ENCODE data around the gene KIRREL1.
A peak's percentile ranks its signal among the peaks of the same experiment; 100 is the strongest.
"Not testable (repeated sequence)": the region's sequence is repeated elsewhere in the genome, so short reads cannot be mapped to it uniquely, and the experiment has no call there.

KIRREL1 gene

DNA sequence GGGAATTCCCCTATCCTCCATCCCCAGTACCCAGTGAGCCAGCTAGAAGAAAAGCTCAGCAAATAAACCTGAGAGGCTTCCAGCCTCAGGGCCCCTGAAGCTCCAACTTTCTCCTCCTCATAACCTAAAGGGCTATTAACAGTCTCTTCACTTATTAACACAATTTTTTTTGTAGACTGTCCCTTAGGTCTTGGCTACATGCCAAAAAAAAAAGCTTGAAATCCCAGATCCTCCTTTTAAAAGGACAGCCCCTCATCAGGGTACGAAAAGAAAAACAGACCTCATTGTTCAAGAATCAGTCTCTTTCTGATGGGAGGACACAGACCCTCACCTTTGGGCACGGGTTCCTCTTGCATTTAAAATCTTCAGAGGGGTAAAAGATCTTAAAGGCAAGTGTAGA, 114.5 kb downstream of the KIRREL1 start:
- no peak for DNase-seq

DNA sequence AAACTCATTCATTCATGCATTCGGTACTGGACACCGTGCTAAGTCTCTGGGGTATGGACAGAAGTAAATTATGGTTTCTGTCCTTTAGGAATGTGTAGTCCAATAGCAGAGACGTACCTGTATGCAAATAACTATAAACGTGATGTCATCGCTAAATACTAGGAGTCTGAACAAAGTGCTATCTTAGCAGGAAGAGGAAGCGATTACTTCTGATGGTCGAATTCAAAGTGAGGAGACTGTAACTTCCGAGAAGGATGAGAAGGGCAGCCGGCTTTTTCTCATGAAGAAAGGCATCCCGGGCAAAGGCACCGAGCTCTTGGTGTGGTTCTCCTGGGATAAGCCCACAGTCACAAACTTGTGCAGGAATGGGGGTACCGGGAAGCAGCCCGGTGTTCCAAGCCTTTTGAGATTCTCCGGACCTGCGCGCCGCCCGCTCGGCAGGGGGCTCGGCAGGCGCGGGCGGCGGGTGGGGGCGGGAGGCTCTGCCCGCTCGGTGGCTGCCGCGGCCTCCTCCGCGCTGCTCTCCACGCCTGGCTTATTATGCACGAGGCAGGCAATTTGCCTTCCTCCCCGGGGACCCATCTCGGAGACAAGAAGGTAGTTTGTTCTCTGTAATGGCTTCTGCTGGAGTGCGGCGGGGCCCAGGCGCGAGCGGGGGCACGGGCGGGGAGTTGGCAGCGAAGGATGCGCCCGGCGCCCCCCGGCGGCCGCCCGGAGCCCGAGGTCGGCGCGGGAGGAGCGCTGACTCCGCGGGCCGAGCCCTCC, 119.7 kb downstream of the KIRREL1 start:
- peak; percentile 50 to 95 for DNase-seq

DNA sequence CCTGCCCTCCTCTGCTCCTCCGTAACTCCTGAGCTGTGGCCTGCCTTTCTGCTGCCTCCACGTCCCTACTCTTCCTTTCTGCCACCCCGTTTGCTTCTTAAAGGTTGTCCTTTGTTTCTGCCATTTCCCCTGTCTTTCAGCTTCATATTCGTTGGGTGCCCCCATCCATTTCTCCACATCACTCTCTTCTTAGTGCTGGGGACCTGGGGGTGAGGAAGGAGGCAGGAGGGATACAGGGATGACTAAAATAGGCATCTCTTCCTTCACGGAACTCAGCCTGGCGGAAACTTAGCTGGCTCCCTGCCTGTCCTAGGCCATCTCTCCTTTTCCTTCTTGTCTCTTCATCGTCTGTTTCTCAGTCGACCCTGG, 120.3 kb downstream of the KIRREL1 start:
- DNase-seq = no peak

DNA sequence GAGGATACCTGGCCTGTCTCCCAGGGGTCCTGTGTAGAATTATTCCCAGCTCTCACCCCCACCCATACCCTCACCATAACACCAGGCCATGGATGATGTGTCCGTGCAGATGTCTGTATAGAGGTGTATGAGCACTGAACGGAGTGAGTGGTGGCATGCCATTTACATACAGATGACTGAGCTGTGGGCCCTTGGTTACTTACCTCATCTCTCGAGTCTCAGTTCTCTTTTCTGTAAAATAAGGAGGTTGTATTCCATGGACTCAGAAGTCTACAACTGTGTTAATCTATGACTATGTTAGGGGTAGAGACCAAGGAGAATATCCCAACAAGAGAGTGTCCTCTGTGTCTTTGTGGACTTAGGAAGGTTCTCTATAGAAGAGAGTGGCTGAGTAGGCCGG, 121.7 kb downstream of the KIRREL1 start:
- DNase-seq = no peak

DNA sequence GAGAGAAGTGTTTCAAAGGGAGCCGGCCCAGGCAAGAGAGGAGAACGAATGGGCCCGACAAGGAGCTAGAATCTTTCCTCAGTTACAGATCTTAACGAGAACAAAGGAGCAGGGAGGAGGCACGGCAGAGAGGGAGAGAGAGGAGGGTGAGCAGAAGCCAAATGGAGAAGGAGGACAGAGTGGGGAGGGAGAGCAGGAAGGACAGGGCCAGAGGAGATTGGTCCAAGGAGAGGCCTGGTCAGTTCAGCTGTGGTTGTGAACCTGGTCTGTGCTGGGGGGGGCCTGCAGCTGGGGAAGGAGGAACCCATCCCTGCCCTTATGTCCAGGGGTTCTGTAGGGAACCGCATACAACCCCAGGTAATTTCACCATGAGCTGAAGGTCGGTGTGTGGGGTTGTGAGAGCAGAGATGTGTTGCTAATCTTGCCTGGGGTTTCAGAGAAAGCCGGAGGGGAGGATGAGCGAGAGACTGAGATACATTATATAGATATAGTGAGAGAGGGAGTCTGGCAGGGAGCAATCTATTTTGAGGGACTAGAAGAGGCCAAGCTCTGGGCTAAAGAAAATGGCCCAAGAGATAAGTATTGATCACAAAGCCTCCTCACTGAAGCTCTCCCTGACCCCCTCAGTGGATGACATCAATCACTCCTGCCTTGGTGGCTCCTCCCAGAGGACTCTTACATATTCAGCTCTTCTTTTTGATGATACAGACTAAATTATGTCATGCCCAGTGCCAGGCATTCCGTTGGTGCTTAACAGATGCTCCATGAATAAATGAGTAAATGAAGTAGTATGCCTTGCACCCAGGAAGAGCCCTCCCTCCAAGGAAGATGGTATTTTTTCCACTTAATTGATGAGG, 123.1 kb downstream of the KIRREL1 start:
- no peak for DNase-seq

DNA sequence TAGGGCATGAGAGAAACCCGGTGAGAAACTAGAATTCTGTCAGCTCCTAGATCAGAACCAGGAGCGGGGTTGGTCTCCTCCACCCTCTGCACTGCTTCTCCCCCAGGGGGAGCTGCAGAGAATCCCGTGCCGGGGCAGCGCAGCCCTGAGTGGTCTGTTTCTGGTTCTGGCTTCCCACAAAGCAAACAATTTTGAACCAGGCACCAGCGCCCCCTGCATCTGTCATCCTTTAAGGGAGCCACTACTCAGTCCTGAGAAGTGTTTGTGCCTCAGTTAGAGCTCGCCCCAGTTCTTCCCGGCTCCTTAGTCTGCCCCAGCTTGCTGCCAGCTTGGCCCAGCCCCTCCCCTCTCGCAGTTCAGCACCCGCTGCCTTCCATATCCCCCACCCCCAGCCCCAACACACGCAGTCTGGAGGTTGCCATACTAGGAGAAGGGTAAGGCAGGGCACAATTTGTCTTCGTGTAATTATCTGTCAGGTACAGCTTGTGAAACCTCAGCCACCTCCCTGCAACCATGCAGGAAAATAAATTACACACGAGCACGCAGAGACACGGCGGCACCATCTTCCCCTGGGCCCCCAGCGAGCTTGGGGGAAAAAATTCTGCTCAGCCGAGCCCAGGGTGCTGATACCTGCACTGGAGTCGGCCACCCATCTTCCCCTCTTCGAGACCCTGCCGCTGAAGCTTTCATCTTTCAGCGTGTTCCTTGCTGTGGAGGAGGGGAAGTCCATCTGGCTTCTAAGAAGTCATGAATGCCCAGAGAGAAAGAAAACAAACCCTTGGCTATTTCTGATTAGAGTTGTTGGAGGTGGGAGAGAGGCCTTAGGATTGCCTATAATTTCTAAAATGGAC, 124.6 kb downstream of the KIRREL1 start:
- DNase-seq = no peak

DNA sequence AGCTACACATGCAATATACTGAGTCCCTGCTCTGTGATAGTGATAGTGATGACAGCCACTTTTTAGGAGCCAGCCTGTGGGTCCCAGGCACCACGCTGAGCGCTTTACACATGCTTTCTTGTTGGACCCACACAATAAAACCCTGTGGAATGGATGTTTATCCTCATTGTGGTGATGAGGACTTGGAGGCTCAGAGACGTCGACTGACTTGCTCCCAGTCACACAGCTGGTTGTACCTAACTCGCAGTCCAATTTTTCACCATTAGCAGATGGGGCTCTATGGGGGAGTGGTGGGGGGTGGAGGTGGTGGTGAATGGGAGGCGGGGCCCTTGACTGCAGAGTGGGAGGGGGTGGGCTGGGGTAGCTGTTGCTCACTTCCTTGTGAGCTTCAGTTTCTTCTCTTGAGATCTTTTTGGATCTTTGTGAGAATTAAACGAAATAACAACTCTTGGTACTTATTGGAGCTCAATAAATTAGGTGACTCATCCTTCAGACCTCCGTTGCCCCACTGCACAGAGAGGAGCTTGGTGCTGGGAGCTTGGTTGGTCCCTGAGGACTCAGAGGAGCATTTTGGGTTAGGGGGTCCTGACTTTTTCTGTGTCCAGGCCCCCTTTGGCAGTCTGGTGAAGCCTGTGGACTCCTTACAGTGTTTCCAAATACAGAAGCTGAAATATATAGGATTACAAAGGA, 125.4 kb downstream of the KIRREL1 start:
- no peak for DNase-seq

DNA sequence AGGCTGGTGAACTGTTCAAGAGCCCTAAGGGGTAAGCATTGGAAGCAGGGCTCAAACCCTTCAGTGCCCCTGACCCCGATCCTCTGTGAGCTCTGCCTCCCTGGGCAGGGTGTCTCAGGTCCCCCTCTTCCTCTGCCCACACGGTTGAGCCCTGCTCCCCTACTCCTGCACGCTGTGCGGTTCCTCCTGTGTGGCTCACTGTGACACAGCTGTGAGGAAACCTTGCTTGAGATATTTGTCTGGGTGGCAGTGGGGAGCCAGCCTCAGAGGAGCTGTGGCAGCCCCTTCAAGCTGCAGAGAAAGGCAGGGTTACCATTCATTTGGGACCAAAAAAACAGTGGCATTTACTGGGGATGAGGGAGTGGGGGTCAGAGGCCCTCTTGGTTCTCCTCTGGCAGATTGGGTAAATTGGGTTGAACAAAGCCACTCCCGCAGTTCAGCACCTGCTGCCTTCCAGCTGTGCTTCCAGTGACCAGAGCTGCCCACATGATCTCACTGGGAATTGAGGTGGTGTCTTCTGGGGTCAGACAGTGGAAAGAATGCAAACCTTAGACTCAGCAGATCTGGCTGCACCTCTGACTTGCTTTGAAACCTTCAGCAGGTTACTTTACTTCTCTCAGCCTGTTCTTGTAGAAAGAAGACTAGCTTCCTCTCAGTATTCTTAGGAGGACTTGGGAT, 126.7 kb downstream of the KIRREL1 start:
- DNase-seq = no peak

DNA sequence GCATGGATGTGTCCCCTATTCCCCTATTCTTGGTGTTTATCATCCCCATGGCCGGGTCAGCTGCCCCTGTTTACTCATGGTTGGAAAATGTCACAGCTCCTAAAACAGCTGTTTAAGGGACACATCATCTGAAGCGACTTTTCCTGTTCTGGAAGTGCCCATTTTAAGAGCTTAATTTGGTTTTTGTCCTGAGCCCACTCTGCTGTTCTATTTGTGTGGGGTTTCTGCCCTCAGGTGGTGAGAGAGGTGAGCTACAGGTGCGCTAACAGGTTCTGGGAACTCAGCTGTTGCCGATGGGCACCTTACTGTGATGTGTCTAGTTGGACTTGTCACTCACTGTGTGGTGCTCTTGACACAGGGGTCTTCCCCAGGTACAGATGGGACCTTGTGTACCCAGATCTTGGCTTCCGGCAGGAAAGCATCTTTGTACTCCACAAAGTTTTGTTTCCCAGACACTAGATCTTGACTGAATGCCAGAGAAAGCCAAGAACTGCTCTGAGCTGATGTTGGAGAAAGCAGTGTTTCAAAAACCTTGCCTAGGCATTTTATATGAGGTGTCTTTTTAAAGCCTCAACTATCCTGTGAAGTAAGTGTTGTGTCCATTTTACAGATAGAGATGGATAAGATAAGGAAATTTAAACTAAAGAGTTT, 128.3 kb downstream of the KIRREL1 start:
- peak; percentile 29 to 36 for DNase-seq

DNA sequence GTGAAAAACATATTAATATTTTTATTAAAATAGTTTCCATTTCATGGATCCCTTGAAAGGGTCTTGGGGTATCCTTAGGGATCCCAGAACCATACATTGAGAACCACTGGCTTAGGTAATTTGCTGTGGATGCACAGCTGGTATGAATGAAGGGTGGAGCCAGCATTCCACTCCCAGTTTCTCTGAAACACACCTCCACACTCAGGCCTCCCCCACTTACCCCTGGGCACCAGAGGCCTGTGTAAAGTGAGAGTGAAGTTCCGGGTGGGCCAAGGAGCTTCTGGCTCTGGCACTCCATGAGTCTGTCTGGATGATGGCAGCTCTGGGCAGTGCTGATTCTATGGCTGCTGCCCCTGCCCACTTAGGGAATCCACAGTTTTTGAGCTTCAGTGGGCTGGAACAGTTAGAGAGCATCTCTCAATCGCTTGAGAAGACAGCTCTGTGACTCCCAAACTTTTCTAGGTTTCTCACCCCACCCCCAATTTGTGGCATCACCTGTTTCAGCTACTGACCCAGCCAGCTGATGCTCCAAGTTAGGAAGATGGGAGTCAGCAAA, 129.5 kb downstream of the KIRREL1 start:
- no peak for DNase-seq

DNA sequence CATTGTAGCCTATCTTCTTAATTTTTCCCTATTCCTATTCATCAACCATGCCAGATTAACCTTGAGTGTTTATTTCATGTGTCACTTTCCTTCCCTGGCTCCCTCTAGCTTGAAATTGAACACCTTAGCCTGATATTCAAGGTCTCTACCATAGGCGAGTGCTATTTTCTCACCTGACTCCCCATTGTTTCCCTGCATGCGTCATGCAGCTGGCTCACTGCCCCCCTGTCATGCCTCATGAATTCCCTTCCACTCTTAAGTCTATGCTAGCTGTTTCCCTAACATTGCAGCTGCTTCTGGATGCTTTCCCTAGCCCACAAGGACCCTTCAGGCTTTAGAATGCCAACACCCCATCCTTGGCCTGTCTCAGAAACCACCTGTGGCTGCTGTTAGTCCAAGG, 130.6 kb downstream of the KIRREL1 start:
- DNase-seq = peak; percentile 76 to 90

DNA sequence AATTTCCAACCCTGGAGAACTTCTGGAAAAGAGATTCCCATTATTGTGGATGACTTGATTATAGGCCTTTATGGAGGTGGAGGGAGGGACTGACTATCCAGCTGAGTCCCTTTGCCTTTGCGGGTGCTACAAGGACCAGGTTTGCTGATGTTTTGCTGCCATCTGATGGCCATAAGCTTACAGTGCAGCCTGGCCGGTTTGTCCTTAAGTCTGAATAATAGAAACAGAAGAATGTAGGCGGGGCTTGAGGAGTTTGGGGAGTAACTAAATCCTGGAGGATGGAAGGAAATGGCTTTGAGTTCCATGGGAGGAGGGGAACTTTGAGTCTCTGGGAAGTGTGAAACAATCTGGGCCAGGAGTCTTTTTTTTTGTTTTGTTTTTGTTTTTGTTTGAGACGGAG, 131.6 kb downstream of the KIRREL1 start:
- DNase-seq = peak; percentile 92

DNA sequence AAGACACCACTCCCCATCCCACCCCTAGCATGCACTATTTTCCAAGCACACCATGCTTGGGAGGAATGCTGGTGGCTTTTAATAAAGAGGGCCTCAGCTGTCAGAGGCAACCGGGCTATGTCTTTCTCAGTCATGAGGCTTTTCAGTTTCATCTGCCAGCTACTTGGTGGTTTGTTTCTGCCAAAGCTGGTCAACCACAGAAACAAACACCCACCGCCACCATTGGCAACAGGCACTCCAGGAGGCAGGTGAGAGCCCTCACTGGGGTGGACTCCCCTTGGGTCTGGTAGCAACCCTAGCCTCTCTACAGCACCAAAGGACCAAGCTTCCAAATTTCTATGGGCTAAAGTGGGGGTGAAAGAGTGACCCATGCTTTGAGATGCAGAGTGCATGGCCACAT, 133.0 kb downstream of the KIRREL1 start:
- DNase-seq = no peak

DNA sequence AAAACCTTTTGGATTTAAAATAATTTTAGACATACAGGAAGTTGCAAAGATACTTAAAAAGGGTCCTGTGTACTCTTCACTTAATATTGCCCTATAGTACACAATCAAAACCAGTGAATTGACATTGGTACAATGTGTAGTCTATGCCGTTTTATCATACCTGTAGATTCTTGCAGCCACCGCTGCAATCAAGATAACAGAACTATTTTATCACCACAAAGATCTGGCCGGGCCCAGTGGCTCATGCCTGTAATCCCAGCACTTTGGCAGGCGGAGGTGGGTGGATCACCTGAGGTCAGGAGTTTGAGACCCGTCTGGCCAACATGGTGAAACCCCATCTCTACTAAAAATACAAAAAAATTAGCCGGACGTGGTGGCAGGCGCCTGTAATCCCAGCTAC, 135.1 kb downstream of the KIRREL1 start:
- DNase-seq = not testable (repeated sequence)

DNA sequence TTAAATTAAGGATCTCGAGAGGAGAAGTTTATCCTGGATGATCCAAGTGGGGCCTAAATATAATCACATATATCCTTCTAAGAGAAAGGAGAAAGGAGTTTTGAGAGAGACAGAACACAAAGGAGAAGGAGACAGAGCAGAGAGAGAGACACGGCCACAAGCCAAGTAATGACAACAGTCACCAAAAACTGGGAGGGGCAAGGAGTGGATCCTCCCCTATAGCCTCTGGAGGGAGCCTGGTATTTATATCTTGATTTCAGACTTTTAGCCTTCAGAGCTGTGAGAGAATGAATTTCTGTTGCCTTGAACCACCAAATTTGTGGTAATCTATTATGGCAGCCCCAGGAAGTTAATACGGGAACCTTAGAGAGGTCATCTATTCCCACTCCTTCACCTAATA, 137.8 kb downstream of the KIRREL1 start:
- DNase-seq = no peak

DNA sequence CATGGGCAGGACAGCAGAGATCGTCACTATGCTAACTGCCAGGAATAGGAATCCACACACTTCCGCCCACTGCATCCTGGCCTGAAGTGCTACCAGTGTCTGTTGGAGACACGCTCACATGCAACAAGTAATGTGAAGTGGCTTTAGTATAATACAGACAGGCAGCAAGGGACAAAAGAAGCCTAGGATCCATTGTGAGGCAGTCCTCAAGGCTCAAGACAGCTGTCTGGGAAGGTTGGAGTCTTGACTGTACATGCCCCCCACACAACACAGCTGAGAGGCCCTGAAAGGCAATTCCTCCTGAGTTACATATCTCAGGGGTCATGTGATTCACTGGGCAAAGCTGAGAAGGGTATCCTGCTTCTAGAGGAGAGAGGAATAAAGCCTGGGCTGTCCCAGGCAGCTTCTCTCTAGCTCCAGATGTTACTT, 147.3 kb downstream of the KIRREL1 start:
- DNase-seq = peak in 1 of 2 experiments; percentile 23

DNA sequence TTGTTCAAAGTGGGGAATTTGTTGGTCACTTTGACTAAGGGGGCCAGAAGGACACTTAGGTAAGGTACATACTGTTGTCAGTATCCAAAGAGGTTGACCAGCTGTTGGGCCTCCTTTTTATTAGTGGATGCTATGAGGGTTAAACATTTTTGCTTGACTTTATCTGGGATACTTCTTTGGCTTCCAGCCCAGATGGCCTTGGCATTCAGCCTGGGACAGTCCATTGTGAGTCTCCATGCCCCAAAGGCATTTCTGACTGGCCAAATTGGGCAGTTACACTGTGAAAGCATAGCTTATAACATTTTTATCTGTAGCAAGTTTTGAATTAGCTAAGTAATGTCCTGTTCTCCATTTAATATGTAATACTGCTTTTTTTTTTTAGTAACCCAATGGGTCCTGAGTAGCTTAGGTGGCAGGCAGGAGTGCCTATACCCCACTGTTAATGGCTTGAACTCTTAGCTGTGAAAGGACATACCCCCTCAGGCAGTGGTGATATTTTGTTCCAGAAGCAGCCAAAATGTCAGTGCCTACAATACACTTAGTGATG, 151.8 kb downstream of the KIRREL1 start:
- DNase-seq = no peak

DNA sequence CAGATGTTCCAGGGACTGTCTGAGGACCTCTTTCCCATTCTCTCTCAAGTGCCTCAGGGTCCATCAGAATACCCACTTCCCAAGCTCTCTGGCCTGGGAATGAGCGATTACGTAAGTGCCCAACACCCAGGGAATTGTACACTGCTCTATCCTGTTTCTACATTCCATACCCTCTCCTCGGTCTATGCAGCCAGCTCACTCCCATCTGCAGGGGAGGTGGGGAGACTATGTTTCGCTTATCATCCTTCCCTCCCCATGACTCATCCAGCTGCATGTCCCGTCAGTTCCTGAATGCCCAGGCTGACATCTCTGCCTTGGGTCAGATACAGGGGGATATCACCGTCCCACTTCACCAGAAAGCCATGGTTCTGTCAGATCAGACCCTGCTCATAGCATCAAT, 152.7 kb downstream of the KIRREL1 start:
- no peak for DNase-seq

DNA sequence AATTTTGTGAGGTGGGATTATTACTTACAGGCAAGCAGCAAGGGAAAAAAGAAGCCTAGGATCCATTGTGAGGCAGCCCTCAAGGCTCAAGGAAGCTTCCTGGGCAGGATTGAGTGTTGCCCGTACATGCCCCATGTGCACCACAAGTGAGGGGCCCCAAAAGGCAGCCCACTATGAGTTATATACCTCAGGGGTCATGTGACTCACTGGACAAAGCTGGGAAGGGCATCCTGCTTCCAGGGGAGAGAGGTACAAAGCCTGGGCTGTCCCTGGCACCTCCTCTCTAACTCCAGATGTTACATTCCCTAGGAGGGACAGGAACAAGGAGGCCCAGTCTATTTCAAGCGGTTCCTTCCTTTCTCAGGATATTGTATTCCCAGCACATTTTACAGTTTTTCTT, 153.3 kb downstream of the KIRREL1 start:
- no peak for DNase-seq

DNA sequence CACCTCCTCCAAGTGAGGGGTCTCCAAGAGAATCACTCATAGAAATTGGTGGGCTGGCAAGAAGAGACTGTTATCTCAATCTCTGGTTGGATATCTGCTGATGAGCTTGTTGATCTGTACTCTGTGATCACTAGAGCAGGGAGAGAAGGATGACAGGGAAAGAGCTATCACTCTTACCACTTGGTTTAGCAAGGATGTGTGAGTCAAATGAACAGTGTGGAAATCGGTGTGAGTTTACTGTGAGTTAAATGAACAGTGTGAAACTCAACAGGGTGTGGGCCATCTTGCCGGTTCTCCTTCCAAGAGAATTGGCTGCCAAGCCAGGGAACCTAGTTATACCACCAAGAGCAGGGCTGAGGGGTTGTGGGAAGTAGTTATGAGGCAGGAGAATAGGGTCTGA, 154.0 kb downstream of the KIRREL1 start:
- DNase-seq = no peak

DNA sequence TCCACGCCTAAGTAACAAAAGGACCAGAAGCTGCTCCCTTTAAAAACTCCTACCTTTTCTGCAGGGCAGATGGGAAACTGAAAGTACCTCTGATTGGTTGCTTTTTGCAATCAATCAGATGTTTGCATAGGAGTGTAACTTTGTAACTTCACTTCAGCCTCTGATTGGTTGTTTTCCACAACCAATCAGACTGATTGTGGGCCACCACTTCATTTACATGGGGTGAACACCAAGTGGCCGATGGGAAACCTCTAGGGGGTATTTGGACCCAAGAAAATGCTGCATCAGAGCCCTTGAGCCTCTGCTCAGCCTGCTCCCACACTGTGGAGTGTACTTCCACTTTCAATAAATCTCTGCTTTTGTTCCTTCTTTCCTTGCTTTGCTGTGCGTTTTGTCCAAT, 154.4 kb downstream of the KIRREL1 start:
- DNase-seq = no peak

All from NCI-H187 (cell line).